OCI-LY1 (cell line): Measurements from ENCODE around the gene VSIG10L2.

Experiments
- H2AFZ ChIP-seq: fragments of 200-600 bp; sonication (generic), shearing (Covaris generic); 2 replicates; pipeline ENCODE4 v1.6.0; 2014; ENCODE audit warnings: antibody characterized with exemption, mild to moderate bottlenecking, low read length
- H3F3A ChIP-seq: fragments of 200-600 bp; sonication (generic), shearing (Covaris generic); 2 replicates; pipeline ENCODE4 v1.6.0; 2014; ENCODE audit warnings: mild to moderate bottlenecking, antibody characterized with exemption, low read length, moderate library complexity; ENCODE audit not compliant: insufficient read depth
- H3K27ac ChIP-seq: fragments of 200-600 bp; sonication (generic); 2 replicates; pipeline ENCODE4 v1.5.1; 2014; ENCODE audit warnings: low read length, mixed run types, mild to moderate bottlenecking, low read depth; ENCODE audit not compliant: poor library complexity, severe bottlenecking
- H3K27me3 ChIP-seq: fragments of 200-600 bp; sonication (generic); 2 replicates; pipeline ENCODE4 v1.6.0; 2014; ENCODE audit warnings: antibody characterized with exemption, mild to moderate bottlenecking, low read length, moderate library complexity; ENCODE audit not compliant: insufficient read depth
- H3K36me3 ChIP-seq: fragments of 200-600 bp; sonication (generic); 2 replicates; pipeline ENCODE4 v1.6.1; 2014; ENCODE audit warnings: mild to moderate bottlenecking, antibody characterized with exemption, low read length, moderate library complexity, mixed read lengths; ENCODE audit not compliant: insufficient read depth
- H3K4me1 ChIP-seq: fragments of 200-600 bp; sonication (generic); 2 replicates; pipeline ENCODE4 v1.5.1; 2014; ENCODE audit warnings: mild to moderate bottlenecking, low read length, moderate library complexity; ENCODE audit not compliant: insufficient read depth, severe bottlenecking
- H3K4me2 ChIP-seq: fragments of 200-600 bp; sonication (generic), shearing (Covaris generic); 2 replicates; pipeline ENCODE4 v1.6.1; 2014; ENCODE audit warnings: low read length
- H3K4me3 ChIP-seq: fragments of 200-600 bp; sonication (generic); 2 replicates; pipeline ENCODE4 v1.5.1; 2014; ENCODE audit warnings: low read length, low read depth, mild to moderate bottlenecking, mixed read lengths; ENCODE audit not compliant: poor library complexity, severe bottlenecking
- H3K79me2 ChIP-seq: fragments of 200-600 bp; shearing (Covaris generic); 2 replicates; pipeline ENCODE4 v1.6.1; 2016; ENCODE audit warnings: mixed run types, low read length, mixed read lengths; ENCODE audit not compliant: insufficient read depth
- H3K9ac ChIP-seq: fragments of 200-600 bp; sonication (generic), shearing (Covaris generic); 2 replicates; pipeline ENCODE4 v1.6.1; 2014; ENCODE audit warnings: mild to moderate bottlenecking, low read length, mixed read lengths
- H3K9me2 ChIP-seq: fragments of 200-600 bp; sonication (generic), shearing (Covaris generic); 2 replicates; pipeline ENCODE4 v1.6.1; 2014; ENCODE audit warnings: low read depth, mild to moderate bottlenecking, low read length, mixed read lengths
- H3K9me3 ChIP-seq: fragments of 200-600 bp; shearing (Covaris generic); 2 replicates; pipeline ENCODE4 v1.6.1; 2014; ENCODE audit warnings: low read length, mixed read lengths
- H4K20me1 ChIP-seq: fragments of 200-600 bp; sonication (generic), shearing (Covaris generic); 2 replicates; pipeline ENCODE4 v1.6.0; 2016; ENCODE audit warnings: mild to moderate bottlenecking, low read length; ENCODE audit not compliant: insufficient read depth
- EZH2 ChIP-seq: fragments of 200-600 bp; sonication (generic), shearing (Covaris generic); IDR thresholded peaks from 2 replicates; pipeline ENCODE4 v1.8.0; 2017; ENCODE audit warnings: borderline replicate concordance, mixed run types, mild to moderate bottlenecking, antibody characterized with exemption, low read length, moderate library complexity, mixed read lengths
- TF ChIP-seq, protein P1 (sequence below): fragments of 200-600 bp; sonication (generic), shearing (Covaris generic); IDR thresholded peaks from 2 replicates; pipeline ENCODE4 v1.5.1; 2017; ENCODE audit warnings: mild to moderate bottlenecking, antibody characterized with exemption, low read length, moderate library complexity, mixed read lengths

Gene VSIG10L2

DNA sequence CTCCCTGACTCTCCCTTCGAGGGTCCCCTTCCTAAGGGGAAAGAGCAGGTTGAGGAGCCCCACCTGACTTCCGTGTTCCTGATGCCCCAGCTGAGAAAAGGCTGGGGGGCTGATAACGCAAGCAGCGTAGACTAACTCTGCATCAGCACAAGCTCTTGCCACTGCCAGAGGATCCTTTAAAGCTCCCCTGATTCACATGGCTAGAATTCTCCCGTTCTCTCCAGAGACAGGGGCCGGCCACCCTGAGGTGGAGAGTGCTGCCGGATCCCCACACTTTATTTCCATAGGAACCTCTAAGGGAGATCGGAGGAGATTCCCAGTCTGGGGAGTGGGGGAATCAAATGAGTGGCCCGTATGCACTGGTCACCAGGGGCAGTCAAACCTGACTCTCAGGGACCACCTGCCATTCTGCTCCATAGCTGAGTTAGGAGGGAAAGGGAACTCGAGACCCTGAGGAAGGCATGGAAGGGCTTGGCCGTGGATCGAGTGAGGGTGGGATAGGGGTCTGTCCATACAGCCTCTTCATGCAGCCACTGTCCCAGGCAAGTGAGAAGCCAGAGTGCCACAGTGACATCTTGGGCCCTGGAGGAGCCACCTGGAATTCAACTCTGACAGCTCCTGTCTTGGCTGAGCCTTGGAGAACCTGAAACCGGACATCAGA is 1.4 kb upstream of the VSIG10L2 start:
- Histone ChIP-seq H3K36me3 (no peaks in the 10 kb centered on the region), H3K9ac (no peak overlapping the region), H3K4me1 (no peaks in the 10 kb centered on the region), H3K27me3 (no peaks in the 10 kb centered on the region), H3F3A (no peaks in the 10 kb centered on the region), H3K9me3 (no peaks in the 10 kb centered on the region), H3K79me2 (no peaks in the 10 kb centered on the region), H3K27ac (no peak overlapping the region), H4K20me1 (no peaks in the 10 kb centered on the region), H3K4me3 (no peak overlapping the region), H2AFZ (no peak overlapping the region), H3K9me2 (no peaks in the 10 kb centered on the region), H3K4me2 (no peak overlapping the region)
- TF ChIP-seq EZH2 = no peak
- TF ChIP-seq, protein P1, sequence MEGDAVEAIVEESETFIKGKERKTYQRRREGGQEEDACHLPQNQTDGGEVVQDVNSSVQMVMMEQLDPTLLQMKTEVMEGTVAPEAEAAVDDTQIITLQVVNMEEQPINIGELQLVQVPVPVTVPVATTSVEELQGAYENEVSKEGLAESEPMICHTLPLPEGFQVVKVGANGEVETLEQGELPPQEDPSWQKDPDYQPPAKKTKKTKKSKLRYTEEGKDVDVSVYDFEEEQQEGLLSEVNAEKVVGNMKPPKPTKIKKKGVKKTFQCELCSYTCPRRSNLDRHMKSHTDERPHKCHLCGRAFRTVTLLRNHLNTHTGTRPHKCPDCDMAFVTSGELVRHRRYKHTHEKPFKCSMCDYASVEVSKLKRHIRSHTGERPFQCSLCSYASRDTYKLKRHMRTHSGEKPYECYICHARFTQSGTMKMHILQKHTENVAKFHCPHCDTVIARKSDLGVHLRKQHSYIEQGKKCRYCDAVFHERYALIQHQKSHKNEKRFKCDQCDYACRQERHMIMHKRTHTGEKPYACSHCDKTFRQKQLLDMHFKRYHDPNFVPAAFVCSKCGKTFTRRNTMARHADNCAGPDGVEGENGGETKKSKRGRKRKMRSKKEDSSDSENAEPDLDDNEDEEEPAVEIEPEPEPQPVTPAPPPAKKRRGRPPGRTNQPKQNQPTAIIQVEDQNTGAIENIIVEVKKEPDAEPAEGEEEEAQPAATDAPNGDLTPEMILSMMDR = no peak

DNA sequence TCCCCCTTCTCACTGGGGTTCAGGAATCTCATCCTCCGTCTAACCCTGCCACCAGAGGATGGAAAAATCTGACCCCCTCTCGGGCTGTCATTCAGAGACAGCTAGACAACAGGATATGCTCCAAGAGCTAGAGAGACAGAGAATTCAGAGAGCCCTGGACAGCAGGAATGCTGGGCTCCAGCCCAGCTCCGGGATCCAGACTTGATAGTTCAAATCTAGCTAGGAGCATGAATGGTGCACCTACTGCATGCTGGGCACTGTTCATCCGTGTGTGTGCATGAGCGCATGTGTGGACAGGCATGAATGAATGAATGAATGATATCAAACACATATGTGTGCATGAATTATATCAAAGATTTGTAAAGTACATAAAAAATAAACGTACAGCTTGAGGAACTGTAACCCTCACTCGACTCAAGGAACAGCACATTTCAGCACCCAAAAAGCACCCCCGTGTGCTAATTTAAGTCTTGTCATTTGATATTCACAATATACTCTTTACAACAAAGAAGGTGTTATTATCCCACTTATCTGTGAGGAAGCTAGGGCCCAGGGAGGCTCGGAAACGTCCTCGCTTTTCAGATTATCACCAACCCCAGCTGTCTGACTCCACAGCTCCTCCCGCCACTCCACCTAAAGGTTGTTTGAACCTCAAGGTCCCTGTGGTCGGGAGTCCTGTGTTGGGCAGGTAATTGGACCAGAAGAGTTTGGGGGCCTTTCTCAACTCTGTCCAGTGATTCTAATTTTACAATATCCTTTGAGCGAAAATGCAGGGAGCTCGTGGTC is 640 bp upstream of the VSIG10L2 start:
- Histone ChIP-seq H4K20me1 (no peaks in the 10 kb centered on the region), H2AFZ (no peak overlapping the region), H3K36me3 (no peaks in the 10 kb centered on the region), H3K9me2 (no peaks in the 10 kb centered on the region), H3K9ac (no peak overlapping the region), H3K9me3 (no peaks in the 10 kb centered on the region), H3F3A (no peaks in the 10 kb centered on the region), H3K27me3 (no peaks in the 10 kb centered on the region), H3K27ac (no peak overlapping the region), H3K4me2 (no peak overlapping the region), H3K4me3 (no peak overlapping the region), H3K4me1 (no peaks in the 10 kb centered on the region), H3K79me2 (no peaks in the 10 kb centered on the region)
- TF ChIP-seq, protein P1 = no peak
- no peak for TF ChIP-seq EZH2

DNA sequence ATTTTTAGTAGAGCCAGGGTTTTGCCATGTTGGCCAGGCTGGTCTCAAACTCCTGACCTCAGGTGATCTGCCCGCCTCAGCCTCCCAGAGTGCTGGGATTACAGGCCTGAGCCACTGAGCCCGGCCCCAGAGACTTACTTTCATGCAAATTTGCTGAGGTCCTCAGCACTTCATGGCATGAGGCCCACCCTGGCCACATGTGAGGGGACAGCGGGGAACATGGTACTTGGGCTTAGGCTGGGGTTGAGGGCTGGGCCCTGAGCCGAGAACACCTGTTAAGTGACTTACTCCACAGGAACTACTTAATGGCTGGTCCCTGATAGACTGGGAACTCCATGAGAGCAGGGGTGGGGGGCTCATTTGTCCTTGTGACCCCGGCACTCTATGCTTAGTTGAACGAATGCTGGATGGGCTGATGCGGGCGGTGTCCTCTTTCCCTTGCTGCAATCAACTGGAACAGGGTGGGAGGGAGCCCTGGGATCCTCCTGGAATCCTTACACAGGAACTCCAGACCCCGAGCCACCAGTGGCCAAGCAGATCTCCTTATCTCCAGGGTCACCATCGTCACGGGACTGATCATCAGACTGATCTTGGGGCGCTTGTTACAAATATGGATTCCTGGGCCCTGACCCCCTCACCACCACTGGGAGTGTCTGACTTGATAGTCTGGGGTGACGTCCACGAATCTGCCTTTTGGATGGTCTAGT is 1.0 kb downstream of the VSIG10L2 start:
- H2AFZ ChIP-seq = no peak overlapping the region
- no peaks in the 10 kb centered on the region for H3K27me3 ChIP-seq
- H3K9ac ChIP-seq = no peak overlapping the region
- no peak overlapping the region for H3K4me2 ChIP-seq
- no peaks in the 10 kb centered on the region for H3K79me2 ChIP-seq
- H3K9me3 ChIP-seq = no peaks in the 10 kb centered on the region
- H3K4me3 ChIP-seq = no peak overlapping the region
- no peaks in the 10 kb centered on the region for H3K9me2 ChIP-seq
- no peaks in the 10 kb centered on the region for H3F3A ChIP-seq
- TF ChIP-seq EZH2 = no peak
- TF ChIP-seq, protein P1 = no peak
- no peaks in the 10 kb centered on the region for H3K4me1 ChIP-seq
- H3K36me3 ChIP-seq = no peaks in the 10 kb centered on the region
- H4K20me1 ChIP-seq = no peaks in the 10 kb centered on the region
- no peak overlapping the region for H3K27ac ChIP-seq
